Panc1 (cell line): Measurements from ENCODE around the gene AGO1. TPM values are rescaled to one million over a fixed set of nuclear protein-coding genes. Genes with fewer than 3 reads are reported as not detected.

ENCODE experiments used
- ATAC-seq: fragments of 200-7000 bp; cut with Tn5 transposase; 2 replicates; pipeline ENCODE4 v1.9.1; 2020; ENCODE audit warnings: mild to moderate bottlenecking, moderate library complexity
- BruUV-seq: library from RNA; stranded (reverse); fragments of 400-500 nt; replicated peaks from 2 replicates; lab custom pipeline; 2021; lab: Mats Ljungman, UMichigan
- CTCF ChIA-PET: fragments of 300-600 bp; sonication (Branson Sonifier 250); formaldehyde crosslinking; loops from one replicate; lab custom pipeline; 2022; ENCODE audit warnings: antibody characterized with exemption; lab: Charles Lee
- POLR2A ChIA-PET: fragments of 300-600 bp; sonication (Branson Sonifier 250); formaldehyde crosslinking; loops from one replicate; lab custom pipeline; 2022; ENCODE audit warnings: antibody characterized with exemption; lab: Charles Lee
- DNase-seq: peaks from one replicate; pipeline ENCODE4 v3.0.0-alpha.2; 2010; ENCODE audit warnings: low read depth, low spot score
- H3K27ac ChIP-seq: 2 replicates; pipeline ENCODE4 v1.5.1; 2011; ENCODE audit warnings: mild to moderate bottlenecking, low read length, inconsistent platforms
- H3K27me3 ChIP-seq: fragments of 200-500 bp; sonication (Bioruptor generic); 2 replicates; pipeline ENCODE4 v1.6.0; 2014; ENCODE audit warnings: low read length, inconsistent platforms; ENCODE audit not compliant: control insufficient read depth, insufficient read depth
- H3K36me3 ChIP-seq: fragments of 200-500 bp; sonication (Bioruptor generic); 2 replicates; pipeline ENCODE4 v1.5.1; 2014; ENCODE audit warnings: inconsistent platforms, mild to moderate bottlenecking, low read length, moderate library complexity; ENCODE audit not compliant: control insufficient read depth, insufficient read depth
- H3K4me1 ChIP-seq: 2 replicates; pipeline ENCODE4 v1.5.1; 2011; ENCODE audit warnings: inconsistent platforms, mild to moderate bottlenecking, low read length, moderate library complexity; ENCODE audit not compliant: control insufficient read depth, insufficient read depth
- H3K4me3 ChIP-seq, 2 experiments: 2 replicates each; pipeline ENCODE4 v1.5.1; 2011 to 2012; ENCODE audit warnings: low read depth in 2 of 2, low read length in 2 of 2, mild to moderate bottlenecking in 2 of 2, inconsistent platforms in 1 of 2, moderate library complexity in 1 of 2
- H3K9me3 ChIP-seq: fragments of 200-500 bp; sonication (Bioruptor generic); 2 replicates; pipeline ENCODE4 v1.5.1; 2014; ENCODE audit warnings: low read depth, mild to moderate bottlenecking, inconsistent platforms, low read length, moderate library complexity; ENCODE audit not compliant: control insufficient read depth, insufficient read depth
- POLR2AphosphoS5 ChIP-seq: IDR thresholded peaks from 2 replicates; pipeline ENCODE4 v1.6.1; 2012; ENCODE audit warnings: mild to moderate bottlenecking, low read depth, low read length, moderate library complexity
- SIN3A ChIP-seq: IDR thresholded peaks from 2 replicates; pipeline ENCODE4 v1.6.1; 2012; ENCODE audit warnings: low read depth, mild to moderate bottlenecking, low read length, moderate library complexity, borderline replicate concordance; ENCODE audit not compliant: insufficient read depth
- TCF7L2 ChIP-seq: IDR thresholded peaks from 2 replicates; pipeline ENCODE4 v1.6.1; 2011; ENCODE audit warnings: mild to moderate bottlenecking, low read depth, low read length, inconsistent platforms
- in situ Hi-C: cut with HindIII; loops from 2 replicates; pipeline ENCODE4 v1.10.0; 2016; ENCODE audit warnings: low sequenced_read_pairs, low pct_unique_long_range_greater_than_20kb
- intact Hi-C: fragments of 100-400 bp; cut with micrococcal nuclease; formaldehyde crosslinking; loops from one replicate; pipeline ENCODE4 v1.10.0; 2022; ENCODE audit not compliant: unreplicated experiment
- total RNA-seq: library from RNA; stranded (reverse); gene quantifications from one replicate; pipeline ENCODE4 v1.2.1, GENCODE V29; 2021; ENCODE audit not compliant: unreplicated experiment
- TF ChIP-seq, protein P1 (sequence below), 2 experiments: IDR thresholded peaks; 2 replicates each; pipeline ENCODE4 v1.6.1; 2011 to 2012; ENCODE audit warnings: low read depth in 2 of 2, control low read depth in 1 of 2, low read length in 1 of 2, mild to moderate bottlenecking in 1 of 2, moderate library complexity in 1 of 2; ENCODE audit not compliant: insufficient read depth in 1 of 2
- TF ChIP-seq, protein P2 (sequence below): fragments of 450-650 bp; IDR thresholded peaks from 2 replicates; pipeline ENCODE4 v1.5.1; 2017; ENCODE audit warnings: mild to moderate bottlenecking

Gene AGO1
- total RNA-seq, 1 experiment from 2014 or later, result 40.1 TPM

DNA sequence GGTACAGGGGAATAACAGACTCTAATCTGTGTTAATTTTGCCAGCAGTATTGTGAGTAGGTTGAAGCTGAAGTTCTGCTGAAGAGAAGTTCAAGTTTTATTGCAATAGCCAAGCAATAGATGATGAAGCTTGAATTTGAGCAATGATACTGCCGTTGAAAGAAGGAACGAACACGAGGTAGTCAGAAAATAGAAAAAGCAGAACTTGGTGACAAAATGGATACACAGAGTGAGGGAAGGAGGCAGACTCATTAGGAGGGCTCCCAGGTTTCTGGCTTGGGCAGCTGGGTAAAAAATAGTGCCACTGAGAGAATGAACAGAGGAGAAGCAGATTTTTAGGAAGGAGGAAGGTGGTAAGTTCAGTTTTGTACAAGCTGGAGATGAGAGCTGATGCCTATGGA, 22.3 kb upstream of the AGO1 start:
- no peak overlapping the region for H3K27ac ChIP-seq
- in situ Hi-C loops (no loop called here), intact Hi-C loops (no loop called here)

DNA sequence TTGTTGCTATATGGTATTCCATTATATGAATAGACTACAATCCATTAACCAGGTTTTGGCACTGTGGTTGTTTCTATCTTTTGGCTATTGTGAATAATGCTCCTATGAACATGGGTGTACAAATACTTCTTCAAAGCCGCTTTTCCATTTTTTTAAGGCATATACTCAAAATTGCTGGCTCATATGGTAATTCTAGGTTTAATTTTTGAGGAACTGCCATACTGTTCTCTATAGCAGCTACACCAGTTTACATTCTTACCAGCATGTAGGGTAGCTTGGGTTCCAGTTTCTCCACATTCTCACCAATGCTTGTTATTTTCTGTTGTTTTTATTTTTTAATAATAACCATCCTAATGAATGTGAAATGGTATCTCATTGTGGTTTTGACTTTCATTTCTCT, 19.9 kb upstream of the AGO1 start:
- Histone ChIP-seq H3K27ac (no peak overlapping the region), H3K4me3 (no peak overlapping the region), H3K4me1 (no peaks in the 10 kb centered on the region), H3K9me3 (no peaks in the 10 kb centered on the region), H3K36me3 (no peaks in the 10 kb centered on the region), H3K27me3 (no peaks in the 10 kb centered on the region)
- intact Hi-C loops, result no loop called here
- TF ChIP-seq TCF7L2 (no peak), POLR2AphosphoS5 (no peak), SIN3A (no peak)
- TF ChIP-seq, protein P1, sequence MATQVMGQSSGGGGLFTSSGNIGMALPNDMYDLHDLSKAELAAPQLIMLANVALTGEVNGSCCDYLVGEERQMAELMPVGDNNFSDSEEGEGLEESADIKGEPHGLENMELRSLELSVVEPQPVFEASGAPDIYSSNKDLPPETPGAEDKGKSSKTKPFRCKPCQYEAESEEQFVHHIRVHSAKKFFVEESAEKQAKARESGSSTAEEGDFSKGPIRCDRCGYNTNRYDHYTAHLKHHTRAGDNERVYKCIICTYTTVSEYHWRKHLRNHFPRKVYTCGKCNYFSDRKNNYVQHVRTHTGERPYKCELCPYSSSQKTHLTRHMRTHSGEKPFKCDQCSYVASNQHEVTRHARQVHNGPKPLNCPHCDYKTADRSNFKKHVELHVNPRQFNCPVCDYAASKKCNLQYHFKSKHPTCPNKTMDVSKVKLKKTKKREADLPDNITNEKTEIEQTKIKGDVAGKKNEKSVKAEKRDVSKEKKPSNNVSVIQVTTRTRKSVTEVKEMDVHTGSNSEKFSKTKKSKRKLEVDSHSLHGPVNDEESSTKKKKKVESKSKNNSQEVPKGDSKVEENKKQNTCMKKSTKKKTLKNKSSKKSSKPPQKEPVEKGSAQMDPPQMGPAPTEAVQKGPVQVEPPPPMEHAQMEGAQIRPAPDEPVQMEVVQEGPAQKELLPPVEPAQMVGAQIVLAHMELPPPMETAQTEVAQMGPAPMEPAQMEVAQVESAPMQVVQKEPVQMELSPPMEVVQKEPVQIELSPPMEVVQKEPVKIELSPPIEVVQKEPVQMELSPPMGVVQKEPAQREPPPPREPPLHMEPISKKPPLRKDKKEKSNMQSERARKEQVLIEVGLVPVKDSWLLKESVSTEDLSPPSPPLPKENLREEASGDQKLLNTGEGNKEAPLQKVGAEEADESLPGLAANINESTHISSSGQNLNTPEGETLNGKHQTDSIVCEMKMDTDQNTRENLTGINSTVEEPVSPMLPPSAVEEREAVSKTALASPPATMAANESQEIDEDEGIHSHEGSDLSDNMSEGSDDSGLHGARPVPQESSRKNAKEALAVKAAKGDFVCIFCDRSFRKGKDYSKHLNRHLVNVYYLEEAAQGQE (IDR thresholded peaks at IDR 0.05; ENCODE audit: insufficient read depth in 1 of 2, low read depth in 2 of 2, low read length in 1 of 2), result no peak
- TF ChIP-seq, protein P2, sequence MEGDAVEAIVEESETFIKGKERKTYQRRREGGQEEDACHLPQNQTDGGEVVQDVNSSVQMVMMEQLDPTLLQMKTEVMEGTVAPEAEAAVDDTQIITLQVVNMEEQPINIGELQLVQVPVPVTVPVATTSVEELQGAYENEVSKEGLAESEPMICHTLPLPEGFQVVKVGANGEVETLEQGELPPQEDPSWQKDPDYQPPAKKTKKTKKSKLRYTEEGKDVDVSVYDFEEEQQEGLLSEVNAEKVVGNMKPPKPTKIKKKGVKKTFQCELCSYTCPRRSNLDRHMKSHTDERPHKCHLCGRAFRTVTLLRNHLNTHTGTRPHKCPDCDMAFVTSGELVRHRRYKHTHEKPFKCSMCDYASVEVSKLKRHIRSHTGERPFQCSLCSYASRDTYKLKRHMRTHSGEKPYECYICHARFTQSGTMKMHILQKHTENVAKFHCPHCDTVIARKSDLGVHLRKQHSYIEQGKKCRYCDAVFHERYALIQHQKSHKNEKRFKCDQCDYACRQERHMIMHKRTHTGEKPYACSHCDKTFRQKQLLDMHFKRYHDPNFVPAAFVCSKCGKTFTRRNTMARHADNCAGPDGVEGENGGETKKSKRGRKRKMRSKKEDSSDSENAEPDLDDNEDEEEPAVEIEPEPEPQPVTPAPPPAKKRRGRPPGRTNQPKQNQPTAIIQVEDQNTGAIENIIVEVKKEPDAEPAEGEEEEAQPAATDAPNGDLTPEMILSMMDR, result no peak
- BruUV-seq, result no TSS peak
- ChIA-PET POLR2A (no interaction called here), CTCF (no interaction called here)
- no peak for ATAC-seq
- DNase-seq, result no peak
- in situ Hi-C loops, result no loop called here

More for the DNA sequence above, 22.3 kb upstream of the AGO1 start:
- DNase-seq, result no peak
- H3K27me3 ChIP-seq, result no peaks in the 10 kb centered on the region
- H3K36me3 ChIP-seq, result no peaks in the 10 kb centered on the region
- no peaks in the 10 kb centered on the region for H3K4me1 ChIP-seq
- BruUV-seq, result no TSS peak
- ChIA-PET CTCF (no interaction called here), POLR2A (no interaction called here)
- TF ChIP-seq, protein P2, result no peak
- TF ChIP-seq TCF7L2 (no peak), SIN3A (no peak), POLR2AphosphoS5 (no peak)
- TF ChIP-seq, protein P1 (IDR thresholded peaks at IDR 0.05; ENCODE audit: insufficient read depth in 1 of 2, low read depth in 2 of 2, low read length in 1 of 2), result no peak
- H3K4me3 ChIP-seq, result no peak overlapping the region
- no peak for ATAC-seq
- no peaks in the 10 kb centered on the region for H3K9me3 ChIP-seq
